Right forelimb (tissue), 1 donor: ENCODE results near the gene KRT35.
"Not testable (repeated sequence)": the region's sequence is repeated elsewhere in the genome, so short reads cannot be mapped to it uniquely, and the experiment has no call there.

Experiments used
- DNase-seq: peaks from one replicate; pipeline ENCODE4 v3.0.0-alpha.2; 2018

Gene KRT35

DNA sequence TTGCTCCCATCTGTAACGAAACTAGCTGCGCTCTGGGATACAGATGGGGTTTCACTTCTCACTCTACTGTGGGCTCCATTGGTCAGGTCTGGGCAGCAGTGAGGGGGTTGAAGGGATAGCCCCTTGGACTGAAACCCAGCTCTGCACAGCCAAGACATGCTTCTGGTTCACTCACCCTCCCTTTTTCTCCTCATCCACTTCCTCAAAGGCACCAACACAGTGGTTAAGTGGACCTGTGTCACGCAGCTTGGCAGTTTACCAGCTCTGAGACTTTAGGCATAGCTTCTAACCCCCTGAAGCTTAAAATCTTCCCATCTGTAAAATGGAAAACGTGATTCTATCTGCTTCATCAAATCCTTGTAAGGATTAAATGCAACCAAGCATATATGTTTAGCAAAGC, 28.7 kb downstream of the KRT35 start:
- no peak for DNase-seq

DNA sequence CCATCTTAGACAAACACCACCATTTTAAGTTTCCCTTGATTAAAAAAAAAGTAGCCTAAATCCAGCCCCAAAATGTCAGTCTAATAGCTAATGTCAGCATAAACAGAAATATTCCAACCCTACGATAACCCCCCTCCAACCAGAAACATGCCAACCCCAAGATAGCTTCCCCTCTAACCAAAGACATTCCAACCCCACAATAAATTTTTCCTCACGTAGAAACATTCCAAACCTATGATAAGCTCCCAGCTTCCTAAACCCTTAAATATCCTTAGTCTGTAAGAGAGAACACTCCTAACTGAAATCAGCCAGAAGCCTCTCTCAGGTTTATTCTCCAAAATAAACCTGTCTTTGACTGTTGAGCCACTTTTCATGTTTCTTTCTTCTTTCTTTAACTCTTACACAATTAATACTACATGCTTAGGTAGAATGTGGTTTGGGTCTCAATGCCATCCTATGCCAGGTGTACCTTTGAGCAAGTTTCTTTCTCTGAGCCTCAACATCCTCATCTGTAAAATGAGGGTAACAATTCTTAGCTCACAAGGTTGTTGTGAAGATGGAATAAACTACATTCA, 29.7 kb downstream of the KRT35 start:
- no peak for DNase-seq

- no peak for DNase-seq
Measured at GRCh38 chr17:41449008-41449407, 31.9 kb downstream of the KRT35 start.

GRCh38 chr17:41448506-41448905, 32.4 kb downstream of the KRT35 start:
- DNase-seq: no peak

- no peak for DNase-seq
Measured at GRCh38 chr17:41446806-41447205, 34.1 kb downstream of the KRT35 start.

- DNase-seq: no peak
Measured at GRCh38 chr17:41444640-41445039, 36.3 kb downstream of the KRT35 start.

DNA sequence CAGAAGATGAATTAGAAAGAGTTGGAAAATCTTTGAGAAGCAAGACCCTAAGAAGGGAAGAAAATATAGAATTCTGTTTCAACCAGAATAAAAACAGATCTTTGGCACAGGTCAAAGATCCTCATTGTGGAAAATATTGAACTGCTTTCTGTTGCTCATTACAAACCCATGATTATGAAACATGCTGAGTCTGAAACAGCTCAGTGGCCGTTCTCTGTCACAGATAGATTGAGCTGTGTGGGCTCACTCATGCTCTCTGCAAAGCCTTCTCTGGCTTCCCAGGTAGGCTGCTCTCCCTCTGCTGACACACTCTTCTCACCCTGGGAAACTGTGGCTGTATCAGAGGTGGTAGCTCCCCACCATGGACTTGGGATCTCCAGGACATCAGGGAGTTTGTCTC, 36.8 kb downstream of the KRT35 start:
- no peak for DNase-seq

- DNase-seq: no peak
Measured at GRCh38 chr17:41442739-41443138, 38.2 kb downstream of the KRT35 start.

GRCh38 chr17:41440531-41441033, 40.4 kb downstream of the KRT35 start, which contains the start of gene KRT38:
TSS of gene KRT38 (minus strand) at chr17:41440983. CDS start at chr17:41440921, 62 bp downstream.
- DNase-seq: no peak

GRCh38 chr17:41439375-41439774, 41.6 kb downstream of the KRT35 start:
- DNase-seq: no peak

- no peak for DNase-seq
Measured at GRCh38 chr17:41437769-41438168, 43.2 kb downstream of the KRT35 start.

- no peak for DNase-seq
Measured at GRCh38 chr17:41437254-41437653, 43.7 kb downstream of the KRT35 start.

DNA sequence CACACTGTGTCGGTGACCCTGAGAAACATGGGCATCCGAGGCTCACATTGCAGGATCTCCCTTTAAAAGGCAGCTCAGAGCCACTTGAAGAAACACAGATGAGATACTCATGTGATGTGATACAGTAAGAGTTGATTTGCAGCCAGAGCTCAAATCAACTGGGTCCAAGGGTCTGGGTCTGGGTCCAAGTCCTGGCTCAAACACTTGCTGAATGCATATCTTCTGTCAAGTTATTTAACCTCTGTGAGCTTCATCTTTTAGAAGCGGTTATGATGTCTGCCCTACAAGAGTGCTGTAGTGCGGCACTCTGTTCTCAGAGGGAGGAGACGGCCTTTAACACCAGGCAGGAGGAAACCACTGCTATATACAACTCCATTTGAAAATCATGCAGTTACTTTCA, 46.5 kb downstream of the KRT35 start:
- no peak for DNase-seq

DNA sequence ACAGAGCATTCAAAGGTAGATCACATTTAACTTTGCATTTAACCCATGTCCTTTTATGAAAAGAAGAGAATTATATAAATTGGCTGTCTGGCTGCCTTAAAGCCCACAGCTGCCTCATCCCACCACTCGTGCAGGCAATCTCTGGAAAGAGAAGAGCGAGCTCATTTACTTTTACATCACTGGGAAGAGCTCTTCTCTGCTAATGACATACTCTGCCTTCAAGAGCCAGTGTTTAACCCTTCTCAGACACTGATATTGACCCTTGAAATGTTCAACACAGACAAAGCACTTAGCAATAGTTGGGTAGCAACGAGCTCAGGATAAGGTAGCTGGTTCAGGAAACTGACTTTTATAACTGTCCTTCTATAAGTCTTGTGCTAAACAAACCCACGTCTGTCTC, 46.9 kb downstream of the KRT35 start:
- DNase-seq: no peak

- no peak for DNase-seq
Measured at GRCh38 chr17:41433586-41433985, 47.4 kb downstream of the KRT35 start.

DNA sequence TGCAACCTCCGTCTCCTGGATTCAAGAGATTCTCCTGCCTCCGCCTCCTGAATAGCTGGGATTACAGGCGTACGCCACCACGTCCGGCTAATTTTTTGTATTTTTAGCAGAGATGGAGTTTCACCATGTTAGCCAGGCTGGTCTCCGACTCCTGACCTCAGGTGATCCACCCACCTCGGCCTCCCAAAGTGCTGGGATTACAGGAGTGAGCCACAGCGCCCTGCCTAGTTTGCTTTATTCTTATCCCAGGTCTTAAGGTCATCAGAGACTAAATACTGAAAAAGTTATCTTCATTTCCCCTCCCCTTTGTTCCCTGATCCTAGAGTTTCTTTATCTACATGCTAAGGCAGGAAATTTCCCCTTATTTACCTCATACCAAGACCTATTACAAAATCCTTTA, 50.6 kb downstream of the KRT35 start:
- DNase-seq: not testable (repeated sequence)

- DNase-seq: no peak
Measured at GRCh38 chr17:41429667-41430066, 51.3 kb downstream of the KRT35 start.

- DNase-seq: no peak
Measured at GRCh38 chr17:41428591-41429291, 52.2 kb downstream of the KRT35 start.
